Measurements from ENCODE around the gene HS3ST2.
"Not testable (repeated sequence)": the region's sequence is repeated elsewhere in the genome, so short reads cannot be mapped to it uniquely, and the experiment has no call there.

The HS3ST2 gene

GRCh38 chr16:22878955-22879354 is 65.0 kb downstream of the HS3ST2 start:
- DNase-seq (ENCODE audit: low read depth in 2 of 2) = no peak

- no peak for DNase-seq (ENCODE audit: low read depth in 2 of 2)
Observed at GRCh38 chr16:22879466-22879865, 65.5 kb downstream of the HS3ST2 start.

- no peak for DNase-seq (ENCODE audit: low read depth in 2 of 2)
Observed at GRCh38 chr16:22882981-22883380, 69.0 kb downstream of the HS3ST2 start.

DNA sequence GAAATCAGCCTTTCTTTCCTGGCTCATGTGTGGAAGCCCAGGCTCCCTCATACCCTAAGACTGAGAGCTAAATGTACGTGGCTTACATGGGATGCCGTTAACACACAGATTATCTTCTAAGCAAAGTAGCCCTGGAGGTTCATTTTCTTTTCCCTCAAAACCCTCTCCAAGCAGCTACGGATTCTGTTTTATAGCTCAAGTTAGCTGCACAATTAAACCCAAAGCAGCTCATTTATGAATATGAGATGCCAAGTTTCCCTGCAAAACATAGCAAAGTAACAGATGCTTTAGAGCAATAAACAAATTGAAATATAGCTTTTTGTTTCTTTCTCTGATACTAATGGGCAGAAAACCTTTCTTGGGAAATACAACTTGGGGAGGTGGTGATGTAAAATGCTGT is 72.0 kb downstream of the HS3ST2 start:
- no peak for DNase-seq (ENCODE audit: low read depth in 2 of 2)

DNA sequence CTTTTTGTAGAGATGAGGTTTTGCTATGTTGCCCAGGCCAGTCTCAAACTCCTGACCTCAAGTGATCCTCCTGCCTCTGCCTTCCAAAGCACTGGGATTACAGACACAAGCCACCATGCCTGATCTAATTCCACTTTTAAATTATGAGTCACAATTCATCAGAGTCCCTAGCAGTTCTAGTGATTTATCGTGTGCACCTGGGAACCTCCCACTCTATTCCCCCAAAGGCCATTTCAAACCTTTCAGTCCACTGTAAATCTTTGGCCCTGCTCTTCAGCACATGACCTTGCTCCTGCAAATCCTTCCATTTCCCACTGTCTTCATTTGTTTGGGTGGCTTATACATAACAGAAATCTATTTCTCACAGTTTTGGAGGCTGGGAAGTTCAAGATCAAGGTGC is 73.0 kb downstream of the HS3ST2 start:
- DNase-seq (ENCODE audit: low read depth in 2 of 2) = no peak

- DNase-seq (ENCODE audit: low read depth in 2 of 2) = no peak
Observed at GRCh38 chr16:22887445-22887844, 73.5 kb downstream of the HS3ST2 start.

- no peak for DNase-seq (ENCODE audit: low read depth in 2 of 2)
Observed at GRCh38 chr16:22888791-22889190, 74.8 kb downstream of the HS3ST2 start.

DNA sequence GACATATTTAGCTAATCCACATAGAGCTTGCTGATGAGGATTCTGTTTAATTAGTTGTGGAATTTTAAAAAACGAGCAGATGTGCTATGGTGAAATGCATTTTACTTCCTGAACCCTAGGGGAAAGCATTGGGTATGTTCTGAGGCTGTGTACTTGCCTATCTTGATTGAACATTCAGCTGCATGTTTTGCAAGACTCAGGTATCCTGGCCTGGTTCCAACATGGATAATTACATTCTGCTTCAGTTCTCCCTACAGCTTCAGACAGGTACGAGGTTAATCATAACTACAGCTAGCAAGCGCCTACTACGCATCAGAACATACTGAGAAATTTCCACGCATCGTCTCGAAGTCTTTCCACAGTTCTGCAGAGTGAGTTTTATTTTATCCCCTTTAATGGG is 77.0 kb downstream of the HS3ST2 start:
- DNase-seq (ENCODE audit: low read depth in 2 of 2) = no peak

DNA sequence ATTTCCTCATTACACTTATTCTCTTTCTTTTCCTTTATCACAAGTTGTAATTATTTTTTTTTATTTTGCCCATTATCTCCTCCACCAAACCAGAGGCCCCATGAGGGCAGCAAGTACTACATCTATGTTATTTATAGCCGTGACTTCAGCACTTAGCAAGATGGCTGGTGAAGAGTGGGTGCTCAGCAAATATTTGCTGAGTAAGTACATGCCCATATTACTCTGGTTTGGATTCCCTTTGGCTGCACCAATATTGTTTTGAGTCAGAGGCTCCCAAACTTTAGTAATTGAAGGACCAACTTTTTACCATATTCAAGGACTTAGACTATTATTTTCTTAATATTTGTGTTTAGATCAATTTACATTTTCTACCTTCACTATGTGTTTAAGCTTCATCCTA is 83.2 kb downstream of the HS3ST2 start:
- DNase-seq (ENCODE audit: low read depth in 2 of 2) = no peak

DNA sequence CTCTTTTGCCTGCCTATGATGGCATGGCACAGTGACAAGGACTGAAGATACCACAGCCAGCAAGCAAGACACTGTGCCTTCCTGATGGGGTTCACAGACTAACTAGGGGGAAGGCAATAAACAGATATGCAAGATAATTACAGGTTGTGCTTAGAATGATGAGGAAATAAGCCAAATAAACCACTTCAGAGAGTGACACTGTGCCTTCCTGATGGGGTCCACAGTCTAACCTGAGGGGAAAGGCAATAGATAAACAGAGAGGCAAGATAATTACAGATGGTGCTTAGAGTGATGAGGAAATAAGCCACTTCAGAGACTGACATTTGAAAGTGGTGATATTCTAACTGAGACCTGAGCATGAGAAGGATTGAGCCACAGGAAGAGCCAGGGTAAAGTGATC is 84.2 kb downstream of the HS3ST2 start:
- DNase-seq (ENCODE audit: low read depth in 2 of 2) = no peak

GRCh38 chr16:22898874-22899348 is 84.9 kb downstream of the HS3ST2 start:
- peak; percentile 18 to 28 for DNase-seq (ENCODE audit: low read depth in 2 of 2)

DNA sequence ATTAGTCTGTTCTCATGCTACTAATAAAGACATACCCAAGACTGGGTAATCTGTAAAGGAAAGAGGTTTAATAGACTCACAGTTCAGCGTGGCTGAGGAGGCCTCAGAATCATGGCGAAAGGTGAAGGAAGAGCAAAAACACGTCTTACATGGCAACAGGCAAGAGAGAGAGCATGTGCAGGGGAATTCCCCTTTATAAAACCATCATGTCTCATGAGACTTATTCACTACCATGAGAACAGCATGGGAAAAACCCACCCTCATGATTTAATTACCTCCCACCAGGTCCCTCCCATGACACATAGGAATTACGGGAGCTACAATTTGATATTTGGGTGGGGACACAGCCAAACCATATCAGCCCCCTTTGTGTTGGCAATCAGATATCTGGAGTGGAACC is 85.6 kb downstream of the HS3ST2 start:
- not testable (repeated sequence) for DNase-seq (ENCODE audit: low read depth in 2 of 2)

GRCh38 chr16:22900863-22901262 is 86.9 kb downstream of the HS3ST2 start:
- DNase-seq (ENCODE audit: low read depth in 2 of 2) = no peak

- no peak for DNase-seq (ENCODE audit: low read depth in 2 of 2)
Observed at GRCh38 chr16:22901563-22901962, 87.6 kb downstream of the HS3ST2 start.

GRCh38 chr16:22903716-22904115 is 89.8 kb downstream of the HS3ST2 start:
- DNase-seq (ENCODE audit: low read depth in 2 of 2) = no peak

GRCh38 chr16:22912654-22913053 is 98.7 kb downstream of the HS3ST2 start:
- no peak for DNase-seq (ENCODE audit: low read depth in 2 of 2)

DNA sequence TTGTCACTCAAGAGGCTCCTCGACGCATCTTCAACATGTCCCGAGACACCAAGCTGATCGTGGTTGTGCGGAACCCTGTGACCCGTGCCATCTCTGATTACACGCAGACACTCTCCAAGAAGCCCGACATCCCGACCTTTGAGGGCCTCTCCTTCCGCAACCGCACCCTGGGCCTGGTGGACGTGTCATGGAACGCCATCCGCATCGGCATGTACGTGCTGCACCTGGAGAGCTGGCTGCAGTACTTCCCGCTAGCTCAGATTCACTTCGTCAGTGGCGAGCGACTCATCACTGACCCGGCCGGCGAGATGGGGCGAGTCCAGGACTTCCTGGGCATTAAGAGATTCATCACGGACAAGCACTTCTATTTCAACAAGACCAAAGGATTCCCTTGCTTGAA is 101.0 kb downstream of the HS3ST2 start:
- DNase-seq (ENCODE audit: low read depth in 2 of 2) = no peak

DNA sequence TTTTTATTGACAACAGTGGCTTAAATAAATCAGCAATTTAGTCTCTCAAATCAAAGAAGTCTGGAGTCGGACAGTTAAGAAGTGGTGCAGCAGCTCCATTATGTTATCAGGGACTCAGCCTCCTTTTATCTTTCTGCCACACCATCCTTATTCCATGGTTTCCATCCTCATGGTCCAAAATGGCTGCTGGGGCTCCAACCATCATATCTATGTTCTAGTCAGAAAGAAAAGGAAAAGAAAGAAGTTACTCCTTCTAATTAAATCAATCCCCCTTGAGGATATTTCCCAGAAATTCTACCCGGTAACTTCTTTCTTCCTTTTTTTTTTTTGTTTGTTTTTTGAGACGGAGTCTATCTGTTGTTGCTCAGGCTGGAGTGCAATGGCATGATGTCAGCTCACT is 109.5 kb downstream of the HS3ST2 start:
- no peak for DNase-seq (ENCODE audit: low read depth in 2 of 2)

DNA sequence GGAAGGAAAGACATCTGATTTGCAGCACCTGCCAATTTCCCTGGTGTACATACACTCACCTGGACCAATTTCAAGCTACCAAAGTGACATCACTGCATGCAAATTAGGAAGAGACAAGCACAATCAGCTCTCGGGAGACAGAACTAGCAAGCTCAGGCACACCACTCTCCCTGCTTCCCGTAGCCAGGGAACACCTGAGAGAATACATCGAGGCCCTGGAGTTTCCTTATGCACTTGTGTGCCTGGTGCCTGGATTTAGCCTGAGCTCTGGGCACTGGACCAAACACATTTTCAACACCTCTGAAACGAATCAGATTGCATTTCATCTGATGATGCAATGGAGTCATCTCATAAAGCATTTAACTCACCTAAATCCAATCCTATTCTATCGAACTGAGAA is 110.5 kb downstream of the HS3ST2 start:
- DNase-seq (ENCODE audit: low read depth in 2 of 2) = no peak

GRCh38 chr16:22926105-22926751 is 112.3 kb downstream of the HS3ST2 start:
- DNase-seq (ENCODE audit: low read depth in 2 of 2) = no peak

DNA sequence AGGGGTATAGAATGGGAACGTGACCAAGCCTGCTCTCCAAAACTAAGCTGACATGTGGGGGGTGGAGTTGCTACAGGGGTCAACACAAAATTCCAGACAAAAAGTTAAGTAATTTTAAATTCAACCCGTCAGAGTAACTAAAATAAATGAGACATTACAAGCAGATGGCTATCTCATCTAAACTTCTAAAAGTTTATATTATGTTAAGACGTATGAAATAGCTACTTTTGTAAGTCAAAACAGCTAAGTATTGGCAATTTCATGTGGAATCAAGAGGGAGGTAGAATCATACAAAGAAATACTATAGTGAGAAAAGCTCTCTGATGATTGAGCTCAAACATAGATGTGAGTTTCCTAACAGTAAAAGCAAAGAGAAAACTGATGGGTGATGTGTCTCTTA is 113.3 kb downstream of the HS3ST2 start:
- DNase-seq (ENCODE audit: low read depth in 2 of 2) = no peak

GRCh38 chr16:22928882-22929435 is 115.0 kb downstream of the HS3ST2 start:
- no peak for DNase-seq (ENCODE audit: low read depth in 2 of 2)

DNA sequence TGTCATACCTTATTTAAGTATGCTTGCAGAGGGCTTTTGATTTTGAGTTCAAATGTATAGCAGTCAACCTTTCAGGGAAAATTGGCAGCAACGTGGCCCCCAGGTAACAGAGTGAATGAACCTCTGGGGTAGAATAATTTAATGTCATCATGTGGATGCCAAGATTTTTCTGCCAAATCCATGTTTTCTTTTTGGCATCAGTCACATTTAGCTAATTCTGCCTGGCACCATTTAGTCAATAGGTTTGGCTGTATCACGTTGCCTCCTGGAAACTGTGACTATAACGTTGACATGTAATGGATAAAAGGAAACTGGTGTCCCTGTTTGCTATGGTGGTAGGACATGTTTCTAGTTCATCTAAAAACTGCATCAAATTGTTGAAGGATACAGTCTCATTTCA is 115.5 kb downstream of the HS3ST2 start:
- DNase-seq (ENCODE audit: low read depth in 2 of 2) = no peak
